ENCODE measurements around the gene TMEM150A.
"Not testable (repeated sequence)": the region's sequence is repeated elsewhere in the genome, so short reads cannot be mapped to it uniquely, and the experiment has no call there.

The TMEM150A gene

DNA sequence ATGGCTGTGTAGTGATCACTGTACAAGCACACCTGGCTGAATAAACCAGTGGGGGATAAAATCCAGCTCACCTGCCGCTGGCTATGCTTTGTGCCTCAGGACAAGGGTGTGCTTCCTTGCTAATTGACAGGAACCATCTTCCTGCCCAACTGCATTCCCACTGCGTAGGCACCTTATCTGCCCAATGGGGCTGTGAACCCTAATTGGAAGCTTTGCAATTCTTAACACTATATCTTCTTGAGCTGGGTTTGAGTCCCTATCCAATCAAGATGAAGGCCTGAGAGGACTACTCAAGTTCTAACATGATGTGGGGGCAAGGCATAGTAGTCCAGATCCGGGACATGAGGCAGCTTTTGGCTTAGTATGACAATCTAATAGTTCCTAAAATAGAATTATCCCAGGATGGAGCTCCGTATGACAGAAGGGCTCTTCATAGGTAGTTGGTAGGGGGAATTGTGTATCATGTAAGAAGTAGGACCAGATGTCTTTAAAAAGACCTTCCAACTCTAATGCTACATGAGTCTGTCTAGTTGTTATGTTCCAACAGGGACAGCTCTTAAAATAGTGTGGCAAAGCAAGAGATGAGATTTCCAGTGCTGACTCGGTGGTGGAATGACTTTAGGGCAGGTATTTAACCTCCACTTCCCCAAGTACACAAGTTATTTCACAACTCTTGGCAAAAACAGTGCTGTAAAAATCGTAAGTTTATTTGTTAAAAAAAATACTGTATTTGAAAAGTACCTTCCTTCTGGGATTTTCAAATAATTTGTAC is 2.3 kb upstream of the TMEM150A start:
- Histone ChIP-seq H4K20me1 (ENCODE audit: insufficient read depth, low read length) (no peaks in the 10 kb centered on the region), H3K79me2 (ENCODE audit: insufficient read depth, low read length) (no peaks in the 10 kb centered on the region), H3K4me2 (ENCODE audit: low read length) (no peak overlapping the region), H2AFZ (ENCODE audit: low read length) (no peak overlapping the region), H3K9me2 (ENCODE audit: low read depth, low read length) (no peaks in the 10 kb centered on the region), H3K27me3 (ENCODE audit: insufficient read depth, low read length) (no peaks in the 10 kb centered on the region), H3K9me3 (ENCODE audit: low read length) (no peaks in the 10 kb centered on the region), H3K4me1 (ENCODE audit: insufficient read depth, low read length, severe bottlenecking) (peaks cover 11% of the 10 kb centered on the region), H3K9ac (ENCODE audit: low read length) (no peak overlapping the region), H3K4me3 (ENCODE audit: low read depth, low read length, poor library complexity, severe bottlenecking) (no peak overlapping the region), H3F3A (ENCODE audit: insufficient read depth, low read length) (no peaks in the 10 kb centered on the region), H3K27ac (ENCODE audit: low read depth, low read length, poor library complexity, severe bottlenecking) (no peak overlapping the region), H3K36me3 (ENCODE audit: insufficient read depth, low read length) (peaks cover 30% of the 10 kb centered on the region)
- TF ChIP-seq, protein P1, sequence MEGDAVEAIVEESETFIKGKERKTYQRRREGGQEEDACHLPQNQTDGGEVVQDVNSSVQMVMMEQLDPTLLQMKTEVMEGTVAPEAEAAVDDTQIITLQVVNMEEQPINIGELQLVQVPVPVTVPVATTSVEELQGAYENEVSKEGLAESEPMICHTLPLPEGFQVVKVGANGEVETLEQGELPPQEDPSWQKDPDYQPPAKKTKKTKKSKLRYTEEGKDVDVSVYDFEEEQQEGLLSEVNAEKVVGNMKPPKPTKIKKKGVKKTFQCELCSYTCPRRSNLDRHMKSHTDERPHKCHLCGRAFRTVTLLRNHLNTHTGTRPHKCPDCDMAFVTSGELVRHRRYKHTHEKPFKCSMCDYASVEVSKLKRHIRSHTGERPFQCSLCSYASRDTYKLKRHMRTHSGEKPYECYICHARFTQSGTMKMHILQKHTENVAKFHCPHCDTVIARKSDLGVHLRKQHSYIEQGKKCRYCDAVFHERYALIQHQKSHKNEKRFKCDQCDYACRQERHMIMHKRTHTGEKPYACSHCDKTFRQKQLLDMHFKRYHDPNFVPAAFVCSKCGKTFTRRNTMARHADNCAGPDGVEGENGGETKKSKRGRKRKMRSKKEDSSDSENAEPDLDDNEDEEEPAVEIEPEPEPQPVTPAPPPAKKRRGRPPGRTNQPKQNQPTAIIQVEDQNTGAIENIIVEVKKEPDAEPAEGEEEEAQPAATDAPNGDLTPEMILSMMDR (IDR thresholded peaks at IDR 0.05; ENCODE audit: low read length): no peak
- TF ChIP-seq EZH2 (IDR thresholded peaks at IDR 0.05; ENCODE audit: borderline replicate concordance, low read length): no peak

DNA sequence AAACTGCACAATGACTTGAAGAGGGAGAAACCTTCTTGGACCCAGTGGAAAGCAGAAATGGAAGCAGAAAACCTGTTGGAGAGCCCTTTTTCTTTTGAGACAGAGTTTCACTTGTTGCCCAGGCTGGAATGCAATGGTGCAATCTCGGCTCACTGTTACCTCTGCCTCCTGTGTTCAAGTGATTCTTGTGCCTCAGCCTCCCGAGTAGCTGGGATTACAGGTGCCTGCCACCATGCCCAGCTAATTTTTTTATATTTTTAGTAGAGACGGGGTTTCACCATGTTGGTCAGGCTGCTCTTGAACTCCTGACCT is 1.6 kb upstream of the TMEM150A start:
- Histone ChIP-seq H3K4me1 (ENCODE audit: insufficient read depth, low read length, severe bottlenecking) (peaks cover 11% of the 10 kb centered on the region), H3K36me3 (ENCODE audit: insufficient read depth, low read length) (peaks cover 26% of the 10 kb centered on the region)
- H2AFZ ChIP-seq (ENCODE audit: low read length); H3K27ac ChIP-seq (ENCODE audit: low read depth, low read length, poor library complexity, severe bottlenecking); H4K20me1 ChIP-seq (ENCODE audit: insufficient read depth, low read length); H3K9ac ChIP-seq (ENCODE audit: low read length); H3K4me3 ChIP-seq (ENCODE audit: low read depth, low read length, poor library complexity, severe bottlenecking); H3K9me2 ChIP-seq (ENCODE audit: low read depth, low read length); H3K79me2 ChIP-seq (ENCODE audit: insufficient read depth, low read length); H3F3A ChIP-seq (ENCODE audit: insufficient read depth, low read length); H3K4me2 ChIP-seq (ENCODE audit: low read length); H3K27me3 ChIP-seq (ENCODE audit: insufficient read depth, low read length); H3K9me3 ChIP-seq (ENCODE audit: low read length): not testable (repeated sequence)

DNA sequence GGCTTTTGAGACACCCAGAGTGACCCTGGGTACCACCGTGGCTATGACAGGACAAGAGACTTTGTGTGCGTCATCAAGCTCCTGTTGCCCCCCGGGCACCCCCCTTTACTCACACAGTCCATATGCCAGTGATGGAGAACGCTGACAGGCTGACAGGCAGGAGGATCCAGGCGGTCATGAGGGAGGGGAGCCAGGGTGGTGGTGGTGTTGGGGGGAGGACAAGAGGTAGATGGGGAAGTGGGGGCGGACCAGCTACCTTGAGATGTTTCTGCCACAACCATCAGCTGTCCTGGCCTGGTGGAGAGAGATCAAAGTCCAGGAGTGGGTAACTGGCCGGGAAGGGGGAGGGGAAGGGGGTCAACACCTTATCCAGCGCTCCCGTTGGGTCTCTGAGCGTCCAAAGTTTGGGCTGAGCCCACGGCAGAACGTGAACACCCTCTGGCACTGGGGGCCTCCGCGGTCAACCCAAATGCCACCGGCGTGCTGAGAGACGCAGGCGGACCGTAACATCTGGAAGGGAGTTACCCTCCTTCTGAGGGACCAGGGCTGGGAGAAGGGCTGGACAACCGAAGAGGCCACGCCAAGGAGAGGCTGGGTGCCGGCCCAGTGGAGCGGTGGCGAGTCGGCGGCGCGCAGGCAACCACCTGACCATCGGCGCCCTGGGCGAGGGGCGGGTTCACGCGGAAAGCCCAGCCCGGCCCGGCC is 575 bp downstream of the TMEM150A start:
- Histone ChIP-seq H3K4me1 (ENCODE audit: insufficient read depth, low read length, severe bottlenecking) (peaks cover 11% of the 10 kb centered on the region), H3K4me2 (ENCODE audit: low read length) (peak overlapping the region; percentile 99), H3K4me3 (ENCODE audit: low read depth, low read length, poor library complexity, severe bottlenecking) (peak overlapping the region; percentile 89), H3K27ac (ENCODE audit: low read depth, low read length, poor library complexity, severe bottlenecking) (no peak overlapping the region), H3K9me3 (ENCODE audit: low read length) (no peaks in the 10 kb centered on the region), H2AFZ (ENCODE audit: low read length) (no peak overlapping the region), H3K79me2 (ENCODE audit: insufficient read depth, low read length) (no peaks in the 10 kb centered on the region), H4K20me1 (ENCODE audit: insufficient read depth, low read length) (no peaks in the 10 kb centered on the region), H3F3A (ENCODE audit: insufficient read depth, low read length) (no peaks in the 10 kb centered on the region), H3K9ac (ENCODE audit: low read length) (peak overlapping the region; percentile 70; the same call in 1 of the 2 replicates), H3K27me3 (ENCODE audit: insufficient read depth, low read length) (no peaks in the 10 kb centered on the region), H3K36me3 (ENCODE audit: insufficient read depth, low read length) (peaks cover 12% of the 10 kb centered on the region), H3K9me2 (ENCODE audit: low read depth, low read length) (no peaks in the 10 kb centered on the region)
- TF ChIP-seq, protein P1 (IDR thresholded peaks at IDR 0.05; ENCODE audit: low read length): no peak
- no peak for TF ChIP-seq EZH2 (IDR thresholded peaks at IDR 0.05; ENCODE audit: borderline replicate concordance, low read length)

All from OCI-LY1 (cell line).